Measurements from ENCODE around the gene FALEC.

FALEC gene

GRCh38 chr1:150512846-150513245 lies 2.7 kb upstream of the FALEC start:
- DNase-seq, result no peak

GRCh38 chr1:150513351-150513791 lies 2.2 kb upstream of the FALEC start:
- no peak for DNase-seq

GRCh38 chr1:150514260-150514659 lies 1.3 kb upstream of the FALEC start:
- no peak for DNase-seq

- DNase-seq, result no peak
Observed at GRCh38 chr1:150514913-150515327, 632 bp upstream of the FALEC start.

- DNase-seq, result no peak
Observed at GRCh38 chr1:150516050-150516591, 569 bp downstream of the FALEC start.

GRCh38 chr1:150516616-150517015 lies 1.1 kb downstream of the FALEC start:
- DNase-seq, result no peak

GRCh38 chr1:150521196-150521968 lies 5.8 kb downstream of the FALEC start:
- DNase-seq, result no peak

GRCh38 chr1:150525348-150525747 lies 9.8 kb downstream of the FALEC start:
- DNase-seq, result no peak

- no peak for DNase-seq
Observed at GRCh38 chr1:150528196-150528595, 12.6 kb downstream of the FALEC start.

GRCh38 chr1:150529017-150529416 lies 13.5 kb downstream of the FALEC start:
- no peak for DNase-seq

GRCh38 chr1:150530491-150531159 lies 15.1 kb downstream of the FALEC start:
- DNase-seq, result no peak

GRCh38 chr1:150532860-150533259 lies 17.3 kb downstream of the FALEC start:
- no peak for DNase-seq

GRCh38 chr1:150534002-150534401 lies 18.4 kb downstream of the FALEC start:
- no peak for DNase-seq

GRCh38 chr1:150535511-150536287 lies 20.1 kb downstream of the FALEC start:
- DNase-seq, result no peak

GRCh38 chr1:150536836-150537731 lies 21.5 kb downstream of the FALEC start:
- no peak for DNase-seq

- DNase-seq, result no peak
Observed at GRCh38 chr1:150537732-150538684, 22.5 kb downstream of the FALEC start.

GRCh38 chr1:150543500-150544143 lies 28.1 kb downstream of the FALEC start:
- no peak for DNase-seq

- no peak for DNase-seq
Observed at GRCh38 chr1:150544204-150544603, 28.7 kb downstream of the FALEC start.

GRCh38 chr1:150545486-150546032 lies 30.0 kb downstream of the FALEC start:
- no peak for DNase-seq

- DNase-seq, result no peak
Observed at GRCh38 chr1:150546294-150546937, 30.9 kb downstream of the FALEC start.

Measured in NK-92 treated with Interleukin-12 subunit alpha and Interleukin-12 subunit beta, amount 100 ng/mL, for 24 hours (cell line).